ENCODE data around the gene WFDC11.

DNA sequence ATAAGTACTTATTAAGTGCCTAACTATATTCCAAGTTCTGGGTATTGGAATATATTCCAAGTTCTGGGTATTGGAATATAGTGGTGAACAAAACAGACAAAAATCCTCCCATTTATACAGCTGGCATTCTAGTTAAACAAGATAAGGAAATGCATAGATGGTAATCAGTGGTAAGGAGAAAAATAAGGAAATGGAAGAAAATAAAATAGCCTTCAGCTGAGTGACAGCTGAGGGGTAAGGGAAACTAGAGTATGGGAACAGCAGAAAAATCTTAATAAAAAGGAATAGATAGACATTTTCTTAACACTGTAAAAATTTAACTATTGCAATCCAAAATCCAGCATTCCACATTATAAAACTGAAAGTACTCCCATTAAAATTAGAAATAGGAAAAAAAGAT is 57.7 kb downstream of the WFDC11 start:
- TF ChIP-seq, protein P1, sequence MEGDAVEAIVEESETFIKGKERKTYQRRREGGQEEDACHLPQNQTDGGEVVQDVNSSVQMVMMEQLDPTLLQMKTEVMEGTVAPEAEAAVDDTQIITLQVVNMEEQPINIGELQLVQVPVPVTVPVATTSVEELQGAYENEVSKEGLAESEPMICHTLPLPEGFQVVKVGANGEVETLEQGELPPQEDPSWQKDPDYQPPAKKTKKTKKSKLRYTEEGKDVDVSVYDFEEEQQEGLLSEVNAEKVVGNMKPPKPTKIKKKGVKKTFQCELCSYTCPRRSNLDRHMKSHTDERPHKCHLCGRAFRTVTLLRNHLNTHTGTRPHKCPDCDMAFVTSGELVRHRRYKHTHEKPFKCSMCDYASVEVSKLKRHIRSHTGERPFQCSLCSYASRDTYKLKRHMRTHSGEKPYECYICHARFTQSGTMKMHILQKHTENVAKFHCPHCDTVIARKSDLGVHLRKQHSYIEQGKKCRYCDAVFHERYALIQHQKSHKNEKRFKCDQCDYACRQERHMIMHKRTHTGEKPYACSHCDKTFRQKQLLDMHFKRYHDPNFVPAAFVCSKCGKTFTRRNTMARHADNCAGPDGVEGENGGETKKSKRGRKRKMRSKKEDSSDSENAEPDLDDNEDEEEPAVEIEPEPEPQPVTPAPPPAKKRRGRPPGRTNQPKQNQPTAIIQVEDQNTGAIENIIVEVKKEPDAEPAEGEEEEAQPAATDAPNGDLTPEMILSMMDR (IDR thresholded peaks at IDR 0.05), result no peak
- TF ChIP-seq CBFB (CRISPR knock-in tag; IDR thresholded peaks at IDR 0.05; ENCODE audit: low read depth) (no peak), IRF2 (CRISPR knock-in tag; IDR thresholded peaks at IDR 0.05; ENCODE audit: borderline replicate concordance, low read depth) (no peak), JUN (CRISPR knock-in tag; IDR thresholded peaks at IDR 0.05) (no peak), ZNF263 (CRISPR knock-in tag; IDR thresholded peaks at IDR 0.05; ENCODE audit: low read depth) (no peak)
- TF ChIP-seq, protein P2, sequence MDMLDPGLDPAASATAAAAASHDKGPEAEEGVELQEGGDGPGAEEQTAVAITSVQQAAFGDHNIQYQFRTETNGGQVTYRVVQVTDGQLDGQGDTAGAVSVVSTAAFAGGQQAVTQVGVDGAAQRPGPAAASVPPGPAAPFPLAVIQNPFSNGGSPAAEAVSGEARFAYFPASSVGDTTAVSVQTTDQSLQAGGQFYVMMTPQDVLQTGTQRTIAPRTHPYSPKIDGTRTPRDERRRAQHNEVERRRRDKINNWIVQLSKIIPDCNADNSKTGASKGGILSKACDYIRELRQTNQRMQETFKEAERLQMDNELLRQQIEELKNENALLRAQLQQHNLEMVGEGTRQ (CRISPR knock-in tag; IDR thresholded peaks at IDR 0.05), result no peak
- TF ChIP-seq, protein P3, sequence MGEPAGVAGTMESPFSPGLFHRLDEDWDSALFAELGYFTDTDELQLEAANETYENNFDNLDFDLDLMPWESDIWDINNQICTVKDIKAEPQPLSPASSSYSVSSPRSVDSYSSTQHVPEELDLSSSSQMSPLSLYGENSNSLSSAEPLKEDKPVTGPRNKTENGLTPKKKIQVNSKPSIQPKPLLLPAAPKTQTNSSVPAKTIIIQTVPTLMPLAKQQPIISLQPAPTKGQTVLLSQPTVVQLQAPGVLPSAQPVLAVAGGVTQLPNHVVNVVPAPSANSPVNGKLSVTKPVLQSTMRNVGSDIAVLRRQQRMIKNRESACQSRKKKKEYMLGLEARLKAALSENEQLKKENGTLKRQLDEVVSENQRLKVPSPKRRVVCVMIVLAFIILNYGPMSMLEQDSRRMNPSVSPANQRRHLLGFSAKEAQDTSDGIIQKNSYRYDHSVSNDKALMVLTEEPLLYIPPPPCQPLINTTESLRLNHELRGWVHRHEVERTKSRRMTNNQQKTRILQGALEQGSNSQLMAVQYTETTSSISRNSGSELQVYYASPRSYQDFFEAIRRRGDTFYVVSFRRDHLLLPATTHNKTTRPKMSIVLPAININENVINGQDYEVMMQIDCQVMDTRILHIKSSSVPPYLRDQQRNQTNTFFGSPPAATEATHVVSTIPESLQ (CRISPR knock-in tag; IDR thresholded peaks at IDR 0.05), result no peak
- TF ChIP-seq, protein P4, sequence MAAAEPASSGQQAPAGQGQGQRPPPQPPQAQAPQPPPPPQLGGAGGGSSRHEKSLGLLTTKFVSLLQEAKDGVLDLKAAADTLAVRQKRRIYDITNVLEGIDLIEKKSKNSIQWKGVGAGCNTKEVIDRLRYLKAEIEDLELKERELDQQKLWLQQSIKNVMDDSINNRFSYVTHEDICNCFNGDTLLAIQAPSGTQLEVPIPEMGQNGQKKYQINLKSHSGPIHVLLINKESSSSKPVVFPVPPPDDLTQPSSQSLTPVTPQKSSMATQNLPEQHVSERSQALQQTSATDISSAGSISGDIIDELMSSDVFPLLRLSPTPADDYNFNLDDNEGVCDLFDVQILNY (CRISPR knock-in tag; IDR thresholded peaks at IDR 0.05), result no peak
- TF ChIP-seq, protein P5, sequence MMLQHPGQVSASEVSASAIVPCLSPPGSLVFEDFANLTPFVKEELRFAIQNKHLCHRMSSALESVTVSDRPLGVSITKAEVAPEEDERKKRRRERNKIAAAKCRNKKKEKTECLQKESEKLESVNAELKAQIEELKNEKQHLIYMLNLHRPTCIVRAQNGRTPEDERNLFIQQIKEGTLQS (CRISPR knock-in tag; conservative IDR thresholded peaks at IDR 0.05), result no peak
- TF ChIP-seq, protein P6, sequence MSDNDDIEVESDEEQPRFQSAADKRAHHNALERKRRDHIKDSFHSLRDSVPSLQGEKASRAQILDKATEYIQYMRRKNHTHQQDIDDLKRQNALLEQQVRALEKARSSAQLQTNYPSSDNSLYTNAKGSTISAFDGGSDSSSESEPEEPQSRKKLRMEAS (CRISPR knock-in tag; IDR thresholded peaks at IDR 0.05), result no peak
- TF ChIP-seq, protein P7, sequence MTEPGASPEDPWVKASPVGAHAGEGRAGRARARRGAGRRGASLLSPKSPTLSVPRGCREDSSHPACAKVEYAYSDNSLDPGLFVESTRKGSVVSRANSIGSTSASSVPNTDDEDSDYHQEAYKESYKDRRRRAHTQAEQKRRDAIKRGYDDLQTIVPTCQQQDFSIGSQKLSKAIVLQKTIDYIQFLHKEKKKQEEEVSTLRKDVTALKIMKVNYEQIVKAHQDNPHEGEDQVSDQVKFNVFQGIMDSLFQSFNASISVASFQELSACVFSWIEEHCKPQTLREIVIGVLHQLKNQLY (CRISPR knock-in tag; IDR thresholded peaks at IDR 0.05), result no peak

All from WTC11 (cell line).